Measurements from ENCODE around the gene PPFIA2.

PPFIA2 gene

GRCh38 chr12:81758421-81759189, 545 bp downstream of the PPFIA2 start:
- H3K27ac ChIP-seq = peak overlapping the region; percentile 57
- TF ChIP-seq ZFX (IDR thresholded peaks at IDR 0.05) = no peak
- TF ChIP-seq CTCF (conservative IDR thresholded peaks at IDR 0.05) = no peak

GRCh38 chr12:81757731-81758365, 1.3 kb downstream of the PPFIA2 start:
- peak overlapping the region; percentile 57 for H3K27ac ChIP-seq
- TF ChIP-seq CTCF (conservative IDR thresholded peaks at IDR 0.05) = no peak
- no peak for TF ChIP-seq ZFX (IDR thresholded peaks at IDR 0.05)

- no peak overlapping the region for H3K27ac ChIP-seq
- no peak for TF ChIP-seq CTCF (conservative IDR thresholded peaks at IDR 0.05)
- TF ChIP-seq ZFX (IDR thresholded peaks at IDR 0.05) = no peak
Measured at GRCh38 chr12:81729781-81730180, 29.4 kb downstream of the PPFIA2 start.

GRCh38 chr12:81727391-81727790, 31.8 kb downstream of the PPFIA2 start:
- no peak overlapping the region for H3K27ac ChIP-seq
- TF ChIP-seq CTCF (conservative IDR thresholded peaks at IDR 0.05) (no peak), ZFX (IDR thresholded peaks at IDR 0.05) (no peak)

- H3K27ac ChIP-seq = no peak overlapping the region
- TF ChIP-seq CTCF (conservative IDR thresholded peaks at IDR 0.05) (no peak), ZFX (IDR thresholded peaks at IDR 0.05) (no peak)
Measured at GRCh38 chr12:81726634-81727033, 32.5 kb downstream of the PPFIA2 start.

GRCh38 chr12:81723361-81723760, 35.8 kb downstream of the PPFIA2 start:
- TF ChIP-seq CTCF (conservative IDR thresholded peaks at IDR 0.05) = no peak
- H3K27ac ChIP-seq = no peak overlapping the region

- H3K27ac ChIP-seq = no peak overlapping the region
- no peak for TF ChIP-seq CTCF (conservative IDR thresholded peaks at IDR 0.05)
- TF ChIP-seq ZFX (IDR thresholded peaks at IDR 0.05) = no peak
Measured at GRCh38 chr12:81722004-81722403, 37.1 kb downstream of the PPFIA2 start.
